NCI-H1930 (cell line): ENCODE data around the gene ARHGEF18.
"Not testable (repeated sequence)": the region's sequence is repeated elsewhere in the genome, so short reads cannot be mapped to it uniquely, and the experiment has no call there.

Experiments used
- DNase-seq, 2 experiments: peaks; one replicate each; lab custom pipeline; 2025; lab: John Stamatoyannopoulos, UW

Gene ARHGEF18

GRCh38 chr19:7348587-7349230, at the start of gene ARHGEF18:
TSS of gene ARHGEF18 (plus strand) at chr19:7348937. CDS start at chr19:7362891, 13,954 bp downstream.
- DNase-seq, result no peak

- DNase-seq, result no peak
Measured at GRCh38 chr19:7301525-7301924, 47.2 kb upstream of the ARHGEF18 start.

- no peak for DNase-seq
Measured at GRCh38 chr19:7303470-7303869, 45.3 kb upstream of the ARHGEF18 start.

GRCh38 chr19:7304200-7304599, 44.5 kb upstream of the ARHGEF18 start:
- DNase-seq, result no peak

- no peak for DNase-seq
Measured at GRCh38 chr19:7307590-7308218, 41.0 kb upstream of the ARHGEF18 start.

GRCh38 chr19:7308327-7308726, 40.4 kb upstream of the ARHGEF18 start:
- DNase-seq, result not testable (repeated sequence)

- no peak for DNase-seq
Measured at GRCh38 chr19:7311911-7312310, 36.8 kb upstream of the ARHGEF18 start.

- no peak for DNase-seq
Measured at GRCh38 chr19:7312816-7313215, 35.9 kb upstream of the ARHGEF18 start.

- DNase-seq, result no peak
Measured at GRCh38 chr19:7318176-7318575, 30.6 kb upstream of the ARHGEF18 start.

- DNase-seq, result no peak
Measured at GRCh38 chr19:7326105-7326877, 22.4 kb upstream of the ARHGEF18 start.

- DNase-seq, result no peak
Measured at GRCh38 chr19:7327802-7328201, 20.9 kb upstream of the ARHGEF18 start.

GRCh38 chr19:7328647-7329046, 20.1 kb upstream of the ARHGEF18 start:
- DNase-seq, result no peak

GRCh38 chr19:7331446-7331845, 17.3 kb upstream of the ARHGEF18 start:
- no peak for DNase-seq

- DNase-seq, result no peak
Measured at GRCh38 chr19:7333198-7334118, 15.3 kb upstream of the ARHGEF18 start.

GRCh38 chr19:7336321-7336973, 12.3 kb upstream of the ARHGEF18 start:
- DNase-seq, result no peak

GRCh38 chr19:7337380-7338194, 11.2 kb upstream of the ARHGEF18 start:
- DNase-seq, result no peak

- DNase-seq, result peak; percentile 10 to 60
Measured at GRCh38 chr19:7340959-7341837, 7.5 kb upstream of the ARHGEF18 start.

- no peak for DNase-seq
Measured at GRCh38 chr19:7342143-7342542, 6.6 kb upstream of the ARHGEF18 start.

- DNase-seq, result no peak
Measured at GRCh38 chr19:7346488-7346971, 2.2 kb upstream of the ARHGEF18 start.
